ENCODE measurements around the gene BNIP3. TPM values are rescaled to one million over a fixed set of nuclear protein-coding genes. Genes with fewer than 3 reads are reported as not detected.

BNIP3 gene
- total RNA-seq, 4 donors from 2014 or later, result 17.1 to 122 (median 31.6) TPM

DNA sequence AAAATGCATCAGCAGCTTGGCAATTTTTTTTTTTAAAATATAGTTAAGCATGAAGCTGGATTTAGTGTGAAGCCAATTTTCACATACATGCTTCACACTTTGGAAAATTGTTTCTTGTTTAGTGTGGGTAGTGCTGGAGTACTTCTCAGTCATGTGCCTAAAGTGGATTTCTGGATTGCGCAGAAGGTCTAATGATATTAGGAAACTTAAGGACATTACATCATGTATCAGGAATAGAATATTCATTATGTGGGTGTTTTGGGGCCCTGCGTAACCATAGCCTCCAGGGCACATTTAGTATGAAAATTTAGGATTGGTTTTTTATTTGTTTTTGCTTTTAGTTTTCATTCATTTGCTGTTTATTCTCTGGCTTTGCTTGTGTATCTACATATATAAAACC, 28.8 kb upstream of the BNIP3 start:
- H3K9me3 ChIP-seq, result no peaks in the 10 kb centered on the region
- intact Hi-C loops (cut with DNase I; ENCODE audit: low total_unique reads), result no loop called here
- H3K4me1 ChIP-seq, result no peaks in the 10 kb centered on the region
- no peaks in the 10 kb centered on the region for H3K27me3 ChIP-seq
- DNase-seq, result no peak
- H3K4me3 ChIP-seq, result no peak overlapping the region
- TF ChIP-seq CTCF (IDR thresholded peaks at IDR 0.05), result no peak
- no peak for TF ChIP-seq POLR2A (IDR thresholded peaks at IDR 0.05)
- H3K27ac ChIP-seq, result no peak overlapping the region
- no peaks in the 10 kb centered on the region for H3K36me3 ChIP-seq

- Histone ChIP-seq H3K4me1 (no peaks in the 10 kb centered on the region), H3K36me3 (no peaks in the 10 kb centered on the region), H3K27me3 (no peaks in the 10 kb centered on the region), H3K9me3 (no peaks in the 10 kb centered on the region), H3K4me3 (no peak overlapping the region), H3K27ac (no peak overlapping the region)
- intact Hi-C loops (cut with DNase I; ENCODE audit: low total_unique reads), result no loop called here
- TF ChIP-seq CTCF (IDR thresholded peaks at IDR 0.05) (no peak), POLR2A (IDR thresholded peaks at IDR 0.05) (no peak)
- DNase-seq, result no peak
These were observed 27.9 kb upstream of the BNIP3 start for GRCh38 chr10:132009575-132009974.

GRCh38 chr10:132007681-132008080, 26.0 kb upstream of the BNIP3 start:
- H3K36me3 ChIP-seq, result no peaks in the 10 kb centered on the region
- H3K4me3 ChIP-seq, result no peak overlapping the region
- no peak overlapping the region for H3K27ac ChIP-seq
- DNase-seq, result no peak
- intact Hi-C loops (cut with DNase I; ENCODE audit: low total_unique reads), result no loop called here
- H3K9me3 ChIP-seq, result no peaks in the 10 kb centered on the region
- no peaks in the 10 kb centered on the region for H3K27me3 ChIP-seq
- H3K4me1 ChIP-seq, result no peaks in the 10 kb centered on the region
- TF ChIP-seq POLR2A (IDR thresholded peaks at IDR 0.05) (no peak), CTCF (IDR thresholded peaks at IDR 0.05) (no peak)

- H3K9me3 ChIP-seq, result no peaks in the 10 kb centered on the region
- H3K36me3 ChIP-seq, result no peaks in the 10 kb centered on the region
- H3K27me3 ChIP-seq, result no peaks in the 10 kb centered on the region
- no peak overlapping the region for H3K4me3 ChIP-seq
- H3K27ac ChIP-seq, result no peak overlapping the region
- intact Hi-C loops (cut with DNase I; ENCODE audit: low total_unique reads), result no loop called here
- TF ChIP-seq POLR2A (IDR thresholded peaks at IDR 0.05) (no peak), CTCF (IDR thresholded peaks at IDR 0.05) (no peak)
- DNase-seq, result no peak
- H3K4me1 ChIP-seq, result no peaks in the 10 kb centered on the region
These were observed 25.2 kb upstream of the BNIP3 start for GRCh38 chr10:132006966-132007365.

DNA sequence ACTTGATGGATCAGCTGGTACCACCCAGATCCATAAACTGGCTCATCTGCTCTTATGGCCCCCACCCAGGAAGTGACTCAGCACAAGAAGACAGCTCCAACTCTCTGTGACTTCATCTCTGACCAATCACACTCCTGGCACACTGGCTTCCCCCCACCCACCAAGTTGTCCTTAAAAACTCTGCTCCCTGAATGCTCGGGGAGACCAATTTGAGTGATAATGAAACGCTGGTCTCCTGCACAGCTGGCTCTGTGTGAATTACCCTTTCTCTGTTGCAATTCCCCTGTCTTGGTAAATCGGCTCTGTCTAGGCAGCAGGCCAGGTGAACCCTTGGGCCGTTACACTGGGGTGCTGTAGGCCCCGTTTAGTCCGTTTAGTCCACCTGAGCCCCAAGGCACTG, 23.4 kb upstream of the BNIP3 start:
- no peak overlapping the region for H3K4me3 ChIP-seq
- intact Hi-C loops (cut with DNase I; ENCODE audit: low total_unique reads), result no loop called here
- H3K27ac ChIP-seq, result no peak overlapping the region
- DNase-seq, result no peak
- H3K27me3 ChIP-seq, result no peaks in the 10 kb centered on the region
- H3K9me3 ChIP-seq, result no peaks in the 10 kb centered on the region
- TF ChIP-seq CTCF (IDR thresholded peaks at IDR 0.05) (no peak), POLR2A (IDR thresholded peaks at IDR 0.05) (no peak)
- H3K36me3 ChIP-seq, result no peaks in the 10 kb centered on the region
- no peaks in the 10 kb centered on the region for H3K4me1 ChIP-seq

All from uterus (tissue), 4 donors.